OCI-LY7 (cell line): ENCODE measurements around the gene ARHGAP29. TPM values are rescaled to one million over a fixed set of nuclear protein-coding genes. Genes with fewer than 3 reads are reported as not detected.

ENCODE experiments used
- BruUV-seq: library from RNA; stranded (reverse); fragments of 400-500 nt; replicated peaks from 2 replicates; lab custom pipeline; 2021; lab: Mats Ljungman, UMichigan
- CTCF ChIA-PET: fragments of 300-600 bp; sonication (Branson Sonifier 250); formaldehyde crosslinking; loops from one replicate; lab custom pipeline; 2022; ENCODE audit warnings: antibody characterized with exemption; ENCODE audit not compliant: unreplicated experiment; lab: Charles Lee
- POLR2A ChIA-PET: fragments of 300-600 bp; sonication (Branson Sonifier 250); formaldehyde crosslinking; loops from one replicate; lab custom pipeline; 2022; ENCODE audit warnings: antibody characterized with exemption; lab: Charles Lee
- DNase-seq: peaks from one replicate; pipeline ENCODE4 v3.0.0-alpha.2; 2015; ENCODE audit warnings: low spot score
- H2AFZ ChIP-seq: fragments of 200-600 bp; sonication (generic), shearing (Covaris generic); 2 replicates; pipeline ENCODE4 v1.6.1; 2014; ENCODE audit warnings: mild to moderate bottlenecking, antibody characterized with exemption, low read length, moderate library complexity
- H3K27ac ChIP-seq: fragments of 200-600 bp; sonication (generic); 2 replicates; pipeline ENCODE4 v1.5.1; 2014; ENCODE audit warnings: mixed run types, low read depth, mild to moderate bottlenecking, moderate library complexity, low read length, inconsistent platforms; ENCODE audit not compliant: poor library complexity, severe bottlenecking
- H3K36me3 ChIP-seq: fragments of 200-600 bp; sonication (generic); 2 replicates; pipeline ENCODE4 v1.6.1; 2014; ENCODE audit warnings: mild to moderate bottlenecking, antibody characterized with exemption, low read length, moderate library complexity, mixed read lengths; ENCODE audit not compliant: insufficient read depth
- H3K4me1 ChIP-seq: fragments of 200-600 bp; sonication (generic); 2 replicates; pipeline ENCODE4 v1.5.1; 2014; ENCODE audit warnings: mild to moderate bottlenecking, low read length; ENCODE audit not compliant: insufficient read depth, poor library complexity, severe bottlenecking
- H3K4me2 ChIP-seq: fragments of 200-600 bp; sonication (generic); 2 replicates; pipeline ENCODE4 v1.6.1; 2014; ENCODE audit warnings: mild to moderate bottlenecking, low read length
- H3K4me3 ChIP-seq: fragments of 200-600 bp; sonication (generic); 2 replicates; pipeline ENCODE4 v1.5.1; 2014; ENCODE audit warnings: mild to moderate bottlenecking, low read depth, low read length; ENCODE audit not compliant: poor library complexity, severe bottlenecking
- H3K79me2 ChIP-seq: fragments of 200-600 bp; sonication (generic); 2 replicates; pipeline ENCODE4 v1.6.1; 2016; ENCODE audit warnings: low read depth, mild to moderate bottlenecking, low read length, moderate library complexity, mixed read lengths; ENCODE audit not compliant: insufficient read depth
- H3K9me2 ChIP-seq: fragments of 200-600 bp; sonication (generic); 2 replicates; pipeline ENCODE4 v1.6.1; 2016; ENCODE audit warnings: mild to moderate bottlenecking, low read length, mixed read lengths; ENCODE audit not compliant: insufficient read depth
- H3K9me3 ChIP-seq: fragments of 200-600 bp; sonication (generic); 2 replicates; pipeline ENCODE4 v1.6.1; 2014; ENCODE audit warnings: mild to moderate bottlenecking, mixed run types, low read length, mixed read lengths
- H4K20me1 ChIP-seq: fragments of 200-600 bp; sonication (generic); 2 replicates; pipeline ENCODE4 v1.6.1; 2014; ENCODE audit warnings: mild to moderate bottlenecking, antibody characterized with exemption, low read length, moderate library complexity, mixed read lengths; ENCODE audit not compliant: insufficient read depth
- EZH2phosphoT487 ChIP-seq: fragments of 200-600 bp; sonication (generic); IDR thresholded peaks from 2 replicates; pipeline ENCODE4 v1.6.1; 2018; ENCODE audit warnings: low read depth, borderline replicate concordance, mild to moderate bottlenecking, mixed run types, antibody characterized with exemption, low read length, moderate library complexity, mixed read lengths
- intact Hi-C: fragments of 100-400 bp; cut with micrococcal nuclease; formaldehyde crosslinking; loops from one replicate; pipeline ENCODE4 v1.10.0; 2022; ENCODE audit not compliant: unreplicated experiment
- total RNA-seq, 2 experiments: library from RNA; depleted of rRNA in 1 of 2; stranded (reverse); fragments of >200 nt in 1 of 2; shearing (Covaris generic) in 1 of 2; gene quantifications; 2 replicates each; pipeline ENCODE4 v1.2.3, GENCODE V29; 2014 to 2022
- TF ChIP-seq, protein P1 (sequence below): fragments of 200-600 bp; sonication (generic); conservative IDR thresholded peaks from 2 replicates; pipeline ENCODE4 v1.5.1; 2014; ENCODE audit warnings: mild to moderate bottlenecking, antibody characterized with exemption, low read length, moderate library complexity, mixed read lengths

The ARHGAP29 gene
- total RNA-seq, 2 experiments from 2014 or later, result 0.06 TPM; not detected in 1

DNA sequence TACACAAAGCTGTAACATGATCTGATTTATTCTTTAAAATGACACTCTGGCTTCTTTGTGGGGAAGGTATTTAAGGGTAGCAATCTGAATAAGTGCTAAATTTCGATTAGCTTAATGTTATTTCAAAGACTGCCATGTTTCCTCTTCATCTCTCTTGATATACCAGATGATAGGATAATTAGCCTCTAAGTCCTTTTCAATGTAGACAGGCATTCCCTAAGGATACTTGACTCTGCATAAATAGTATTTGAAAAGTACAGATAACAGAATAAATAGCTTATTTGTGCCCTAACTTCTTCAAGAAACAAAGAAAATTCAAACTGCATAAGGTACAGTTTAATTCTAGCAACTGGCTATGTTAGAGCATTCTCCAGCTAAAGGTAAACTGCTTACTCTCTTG lies 46.2 kb downstream of the ARHGAP29 start:
- intact Hi-C loops, result no loop called here
- Histone ChIP-seq H3K79me2 (no peaks in the 10 kb centered on the region), H3K9me2 (no peaks in the 10 kb centered on the region), H3K27ac (no peak overlapping the region), H3K36me3 (no peaks in the 10 kb centered on the region), H3K4me2 (no peak overlapping the region), H2AFZ (no peak overlapping the region), H3K4me3 (no peak overlapping the region), H3K4me1 (no peaks in the 10 kb centered on the region), H4K20me1 (no peaks in the 10 kb centered on the region), H3K9me3 (no peaks in the 10 kb centered on the region)
- no TSS peak for BruUV-seq
- CTCF ChIA-PET, result no interaction called here
- POLR2A ChIA-PET, result interaction anchor here (1.1 to 1.8 kb wide), 3 partner anchors 9 to 23 kb away, joined by 3 to 6 read pairs (median 4); no protein-coding TSS in a partner anchor
- TF ChIP-seq, protein P1, sequence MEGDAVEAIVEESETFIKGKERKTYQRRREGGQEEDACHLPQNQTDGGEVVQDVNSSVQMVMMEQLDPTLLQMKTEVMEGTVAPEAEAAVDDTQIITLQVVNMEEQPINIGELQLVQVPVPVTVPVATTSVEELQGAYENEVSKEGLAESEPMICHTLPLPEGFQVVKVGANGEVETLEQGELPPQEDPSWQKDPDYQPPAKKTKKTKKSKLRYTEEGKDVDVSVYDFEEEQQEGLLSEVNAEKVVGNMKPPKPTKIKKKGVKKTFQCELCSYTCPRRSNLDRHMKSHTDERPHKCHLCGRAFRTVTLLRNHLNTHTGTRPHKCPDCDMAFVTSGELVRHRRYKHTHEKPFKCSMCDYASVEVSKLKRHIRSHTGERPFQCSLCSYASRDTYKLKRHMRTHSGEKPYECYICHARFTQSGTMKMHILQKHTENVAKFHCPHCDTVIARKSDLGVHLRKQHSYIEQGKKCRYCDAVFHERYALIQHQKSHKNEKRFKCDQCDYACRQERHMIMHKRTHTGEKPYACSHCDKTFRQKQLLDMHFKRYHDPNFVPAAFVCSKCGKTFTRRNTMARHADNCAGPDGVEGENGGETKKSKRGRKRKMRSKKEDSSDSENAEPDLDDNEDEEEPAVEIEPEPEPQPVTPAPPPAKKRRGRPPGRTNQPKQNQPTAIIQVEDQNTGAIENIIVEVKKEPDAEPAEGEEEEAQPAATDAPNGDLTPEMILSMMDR, result no peak
- no peak for TF ChIP-seq EZH2phosphoT487
- DNase-seq, result no peak

GRCh38 chr1:94186946-94187345 lies 50.4 kb downstream of the ARHGAP29 start:
- no peak overlapping the region for H3K4me2 ChIP-seq
- no peak overlapping the region for H2AFZ ChIP-seq
- no peaks in the 10 kb centered on the region for H3K9me2 ChIP-seq
- H4K20me1 ChIP-seq, result no peaks in the 10 kb centered on the region
- H3K4me3 ChIP-seq, result no peak overlapping the region
- H3K79me2 ChIP-seq, result no peaks in the 10 kb centered on the region
- H3K4me1 ChIP-seq, result no peaks in the 10 kb centered on the region
- TF ChIP-seq, protein P1, result no peak
- TF ChIP-seq EZH2phosphoT487, result no peak
- H3K36me3 ChIP-seq, result no peaks in the 10 kb centered on the region
- no peak for DNase-seq
- no peaks in the 10 kb centered on the region for H3K9me3 ChIP-seq
- CTCF ChIA-PET, result no interaction called here
- H3K27ac ChIP-seq, result no peak overlapping the region
- no TSS peak for BruUV-seq
- POLR2A ChIA-PET, result interaction anchor here (1.3 kb wide), 1 partner anchor 11 kb away, joined by 4 read pairs; no protein-coding TSS in a partner anchor
- intact Hi-C loops, result no loop called here

DNA sequence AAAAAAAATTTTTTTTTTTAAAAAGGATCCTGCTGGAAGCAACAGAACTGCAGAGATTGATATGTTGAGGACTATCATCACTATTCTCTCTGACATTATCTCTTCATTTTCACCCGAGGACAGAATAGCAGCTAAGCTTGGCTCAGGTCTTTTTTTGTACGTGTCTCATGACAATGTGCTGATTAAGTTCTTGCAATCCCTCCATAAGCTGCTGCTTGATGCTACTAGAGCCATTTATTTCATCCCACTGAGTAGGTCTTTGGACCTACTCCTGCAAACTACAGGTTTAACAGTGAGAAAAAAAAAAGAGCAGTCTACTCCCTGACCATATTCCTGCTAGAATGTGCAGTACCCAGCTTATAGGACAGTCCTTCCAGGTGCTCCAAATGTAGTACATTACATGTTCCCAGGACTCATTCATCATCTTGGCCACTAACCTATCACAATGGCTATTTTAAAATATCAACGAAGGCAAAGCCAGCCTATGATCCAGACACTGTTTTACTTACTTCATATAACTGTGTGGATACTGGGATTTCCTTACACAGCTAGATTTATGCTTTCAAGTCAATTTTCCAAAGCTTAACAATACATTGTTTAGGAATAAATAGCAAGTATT lies 54.1 kb downstream of the ARHGAP29 start:
- BruUV-seq, result no TSS peak
- no peaks in the 10 kb centered on the region for H3K4me1 ChIP-seq
- H3K36me3 ChIP-seq, result no peaks in the 10 kb centered on the region
- no peaks in the 10 kb centered on the region for H4K20me1 ChIP-seq
- no peaks in the 10 kb centered on the region for H3K9me2 ChIP-seq
- no peak overlapping the region for H2AFZ ChIP-seq
- H3K4me2 ChIP-seq, result no peak overlapping the region
- DNase-seq, result no peak
- TF ChIP-seq EZH2phosphoT487, result no peak
- TF ChIP-seq, protein P1, result no peak
- POLR2A ChIA-PET, result no interaction called here
- H3K4me3 ChIP-seq, result no peak overlapping the region
- H3K27ac ChIP-seq, result no peak overlapping the region
- H3K79me2 ChIP-seq, result no peaks in the 10 kb centered on the region
- no peaks in the 10 kb centered on the region for H3K9me3 ChIP-seq
- CTCF ChIA-PET, result no interaction called here
- intact Hi-C loops, result no loop called here
